ENCODE measurements around the gene AASDH.

- TF ChIP-seq CTCF (IDR thresholded peaks at IDR 0.05; ENCODE audit: low read length): no peak
- no peak for TF ChIP-seq EZH2 (optimal IDR thresholded peaks at IDR 0.05; ENCODE audit: low read depth, low read length)
- TF ChIP-seq EZH2phosphoT487 (IDR thresholded peaks at IDR 0.05; ENCODE audit: low read length): no peak
These were observed 90.8 kb downstream of the AASDH start for GRCh38 chr4:56296526-56296925.

Data from MM.1S (cell line).